SK-N-SH treated with all-trans-retinoic acid at 6 μM for 48 hours (cell line): ENCODE results near the gene ALB.

Experiments used
- ATAC-seq: fragments of 200-7000 bp; cut with Tn5 transposase; 3 replicates; pipeline ENCODE4 v1.9.1; 2020; ENCODE audit warnings: mild to moderate bottlenecking, moderate library complexity
- ARNTL ChIP-seq: fragments of 450-650 bp; formaldehyde crosslinking; IDR thresholded peaks from 2 replicates; pipeline ENCODE4 v1.5.0; 2020; ENCODE audit warnings: low read depth, mild to moderate bottlenecking, moderate library complexity, borderline replicate concordance
- BACH2 ChIP-seq: fragments of 250-450 bp; sonication (Bioruptor Pico); IDR thresholded peaks from 2 replicates; pipeline ENCODE4 v1.9.0; 2021; ENCODE audit warnings: mild to moderate bottlenecking, borderline replicate concordance
- CREB5 ChIP-seq: fragments of 250-450 bp; sonication (Bioruptor Pico); IDR thresholded peaks from 2 replicates; pipeline ENCODE4 v1.5.1; 2020; ENCODE audit warnings: low read depth, mild to moderate bottlenecking, moderate library complexity
- CSDC2 ChIP-seq: fragments of 250-450 bp; sonication (Bioruptor Pico); IDR thresholded peaks from 2 replicates; pipeline ENCODE4 v1.5.0; 2020; ENCODE audit warnings: mild to moderate bottlenecking, moderate library complexity
- CSRNP3 ChIP-seq: fragments of 250-450 bp; sonication (Bioruptor Pico); IDR thresholded peaks from 2 replicates; pipeline ENCODE4 v1.5.1; 2021; ENCODE audit warnings: mild to moderate bottlenecking, moderate library complexity
- GLIS3 ChIP-seq: fragments of 250-450 bp; sonication (Bioruptor Pico); IDR thresholded peaks from 2 replicates; pipeline ENCODE4 v1.5.0; 2020; ENCODE audit warnings: mild to moderate bottlenecking, moderate library complexity
- ISL1 ChIP-seq: fragments of 250-450 bp; sonication (Bioruptor Pico); IDR thresholded peaks from 2 replicates; pipeline ENCODE4 v2.1.2; 2022; ENCODE audit warnings: mild to moderate bottlenecking, moderate library complexity
- OSR1 ChIP-seq: fragments of 250-450 bp; sonication (Bioruptor Pico); IDR thresholded peaks from 2 replicates; pipeline ENCODE4 v1.8.0; 2022; ENCODE audit warnings: moderate library complexity, mild to moderate bottlenecking, inconsistent platforms
- PATZ1 ChIP-seq: fragments of 250-450 bp; sonication (Bioruptor Pico); IDR thresholded peaks from 2 replicates; pipeline ENCODE4 v1.8.0; 2020; ENCODE audit warnings: mild to moderate bottlenecking, moderate library complexity, borderline replicate concordance
- POU6F1 ChIP-seq: fragments of 250-450 bp; sonication (Bioruptor Pico); IDR thresholded peaks from 2 replicates; pipeline ENCODE4 v1.8.0; 2021; ENCODE audit warnings: low read depth, mild to moderate bottlenecking, moderate library complexity, borderline replicate concordance
- PPARA ChIP-seq: fragments of 250-450 bp; sonication (Bioruptor Pico); IDR thresholded peaks from 2 replicates; pipeline ENCODE4 v1.5.0; 2020; ENCODE audit warnings: mild to moderate bottlenecking, borderline replicate concordance
- SNAI2 ChIP-seq: fragments of 250-450 bp; sonication (Bioruptor Pico); IDR thresholded peaks from 2 replicates; pipeline ENCODE4 v1.5.0; 2020; ENCODE audit warnings: mild to moderate bottlenecking, moderate library complexity
- TCF4 ChIP-seq: fragments of 250-450 bp; sonication (Bioruptor Pico); IDR thresholded peaks from 2 replicates; pipeline ENCODE4 v1.8.0; 2021; ENCODE audit warnings: mild to moderate bottlenecking, moderate library complexity, borderline replicate concordance
- TOX ChIP-seq: fragments of 250-450 bp; sonication (Bioruptor Pico); IDR thresholded peaks from 2 replicates; pipeline ENCODE4 v1.8.0; 2021; ENCODE audit warnings: mild to moderate bottlenecking, moderate library complexity, borderline replicate concordance
- TSHZ2 ChIP-seq: fragments of 250-450 bp; sonication (Bioruptor Pico); IDR thresholded peaks from 2 replicates; pipeline ENCODE4 v1.5.0; 2020; ENCODE audit warnings: mild to moderate bottlenecking, moderate library complexity
- ZFP3 ChIP-seq: fragments of 250-450 bp; sonication (Bioruptor Pico); IDR thresholded peaks from 2 replicates; pipeline ENCODE4 v1.5.0; 2020; ENCODE audit warnings: mild to moderate bottlenecking, moderate library complexity
- ZFP30 ChIP-seq: fragments of 450-650 bp; formaldehyde crosslinking; IDR thresholded peaks from 2 replicates; pipeline ENCODE4 v1.5.0; 2022; ENCODE audit warnings: mild to moderate bottlenecking, moderate library complexity
- ZNF565 ChIP-seq: fragments of 450-650 bp; formaldehyde crosslinking; conservative IDR thresholded peaks from 2 replicates; pipeline ENCODE4 v1.5.0; 2020; ENCODE audit warnings: low read depth, mild to moderate bottlenecking, moderate library complexity
- ZNF70 ChIP-seq: fragments of 450-650 bp; formaldehyde crosslinking; IDR thresholded peaks from 2 replicates; pipeline ENCODE4 v1.5.0; 2020; ENCODE audit warnings: mild to moderate bottlenecking, moderate library complexity
- ZNF8 ChIP-seq: fragments of 450-650 bp; formaldehyde crosslinking; IDR thresholded peaks from 2 replicates; pipeline ENCODE4 v1.5.0; 2020; ENCODE audit warnings: mild to moderate bottlenecking, moderate library complexity

The ALB gene

GRCh38 chr4:73396993-73397972 is 6.8 kb upstream of the ALB start:
- no peak for ATAC-seq
- TF ChIP-seq ISL1 (CRISPR knock-in tag) (no peak), BACH2 (CRISPR knock-in tag) (no peak), POU6F1 (CRISPR knock-in tag) (no peak), ZFP3 (CRISPR knock-in tag) (no peak), SNAI2 (CRISPR knock-in tag) (no peak), CREB5 (CRISPR knock-in tag) (no peak), PPARA (CRISPR knock-in tag) (no peak), ZNF70 (CRISPR knock-in tag) (no peak), ZNF565 (CRISPR knock-in tag) (no peak), TCF4 (CRISPR knock-in tag) (no peak), CSDC2 (no peak), OSR1 (CRISPR knock-in tag) (no peak), GLIS3 (no peak), ZNF8 (CRISPR knock-in tag) (no peak), ZFP30 (CRISPR knock-in tag) (no peak), CSRNP3 (CRISPR knock-in tag) (no peak), ARNTL (no peak), PATZ1 (CRISPR knock-in tag) (no peak)

GRCh38 chr4:73401412-73401811 is 2.7 kb upstream of the ALB start:
- ATAC-seq: no peak
- TF ChIP-seq ZNF8 (CRISPR knock-in tag) (no peak), PATZ1 (CRISPR knock-in tag) (no peak), CSDC2 (no peak), OSR1 (CRISPR knock-in tag) (no peak), GLIS3 (no peak), CREB5 (CRISPR knock-in tag) (no peak), ZNF565 (CRISPR knock-in tag) (no peak), ZNF70 (CRISPR knock-in tag) (no peak), TSHZ2 (CRISPR knock-in tag) (no peak), BACH2 (CRISPR knock-in tag) (no peak), POU6F1 (CRISPR knock-in tag) (no peak), TOX (CRISPR knock-in tag) (no peak), SNAI2 (CRISPR knock-in tag) (no peak), ZFP3 (CRISPR knock-in tag) (no peak)
